ENCODE measurements around the gene THSD7A.

Gene THSD7A

GRCh38 chr7:11416641-11417458, 415.1 kb downstream of the THSD7A start:
- TF ChIP-seq CTCF (IDR thresholded peaks at IDR 0.05): no peak

GRCh38 chr7:11415101-11415500, 416.9 kb downstream of the THSD7A start:
- Histone ChIP-seq H3K27ac (no peak overlapping the region), H3K9ac (no peak overlapping the region), H2AFZ (no peak overlapping the region), H3K9me3 (ENCODE audit: control insufficient read depth, low read length) (no peaks in the 10 kb centered on the region), H3K79me2 (no peaks in the 10 kb centered on the region), H3K36me3 (ENCODE audit: control insufficient read depth, insufficient read depth, low read length) (no peaks in the 10 kb centered on the region), H3K4me2 (ENCODE audit: low read length) (no peak overlapping the region), H3K4me1 (peaks cover 4% of the 10 kb centered on the region), H3K4me3 (ENCODE audit: low read depth, low read length) (no peak overlapping the region), H3K27me3 (ENCODE audit: control insufficient read depth, insufficient read depth, low read length) (no peaks in the 10 kb centered on the region)
- TF ChIP-seq CTCF (IDR thresholded peaks at IDR 0.05): no peak

More at GRCh38 chr7:11416641-11417458, 415.1 kb downstream of the THSD7A start:
- no peaks in the 10 kb centered on the region for H3K79me2 ChIP-seq
- no peak overlapping the region for H3K4me2 ChIP-seq (ENCODE audit: low read length)
- H2AFZ ChIP-seq: no peak overlapping the region
- no peak overlapping the region for H3K4me3 ChIP-seq (ENCODE audit: low read depth, low read length)
- H3K9ac ChIP-seq: no peak overlapping the region
- H3K27ac ChIP-seq: no peak overlapping the region
- peaks cover 4% of the 10 kb centered on the region for H3K4me1 ChIP-seq
- no peaks in the 10 kb centered on the region for H3K27me3 ChIP-seq (ENCODE audit: control insufficient read depth, insufficient read depth, low read length)
- no peaks in the 10 kb centered on the region for H3K36me3 ChIP-seq (ENCODE audit: control insufficient read depth, insufficient read depth, low read length)
- H3K9me3 ChIP-seq (ENCODE audit: control insufficient read depth, low read length): no peaks in the 10 kb centered on the region

- Histone ChIP-seq H3K27ac (no peak overlapping the region), H3K4me3 (ENCODE audit: low read depth, low read length) (no peak overlapping the region), H3K4me2 (ENCODE audit: low read length) (no peak overlapping the region), H2AFZ (no peak overlapping the region), H3K9ac (no peak overlapping the region), H3K79me2 (no peaks in the 10 kb centered on the region), H3K27me3 (ENCODE audit: control insufficient read depth, insufficient read depth, low read length) (no peaks in the 10 kb centered on the region), H3K9me3 (ENCODE audit: control insufficient read depth, low read length) (no peaks in the 10 kb centered on the region), H3K36me3 (ENCODE audit: control insufficient read depth, insufficient read depth, low read length) (no peaks in the 10 kb centered on the region), H3K4me1 (peaks cover 4% of the 10 kb centered on the region)
- TF ChIP-seq CTCF (IDR thresholded peaks at IDR 0.05): no peak
Measured at GRCh38 chr7:11413901-11414300, 418.1 kb downstream of the THSD7A start.

- Histone ChIP-seq H3K9ac (no peak overlapping the region), H3K9me3 (ENCODE audit: control insufficient read depth, low read length) (no peaks in the 10 kb centered on the region), H2AFZ (no peak overlapping the region), H3K27ac (no peak overlapping the region), H3K4me2 (ENCODE audit: low read length) (no peak overlapping the region), H3K36me3 (ENCODE audit: control insufficient read depth, insufficient read depth, low read length) (no peaks in the 10 kb centered on the region), H3K27me3 (ENCODE audit: control insufficient read depth, insufficient read depth, low read length) (no peaks in the 10 kb centered on the region), H3K4me1 (peaks cover 4% of the 10 kb centered on the region), H3K79me2 (no peaks in the 10 kb centered on the region), H3K4me3 (ENCODE audit: low read depth, low read length) (no peak overlapping the region)
- TF ChIP-seq CTCF (IDR thresholded peaks at IDR 0.05): no peak
Measured at GRCh38 chr7:11412036-11412435, 420.0 kb downstream of the THSD7A start.

Data from parathyroid adenoma (tissue), 2 donors.